Neuronal stem cell (in vitro differentiated cells): Measurements from ENCODE around the gene CTH.
A peak's percentile ranks its signal among the peaks of the same experiment; 100 is the strongest.

Source experiments
- DNase-seq: peaks from one replicate; pipeline ENCODE4 v3.0.0-alpha.2; 2013; ENCODE audit warnings: low spot score
- H2AFZ ChIP-seq: one replicate; pipeline ENCODE4 v1.6.1; 2013; ENCODE audit warnings: mild to moderate bottlenecking, low read length, inconsistent platforms
- H2AK5ac ChIP-seq: 2 replicates; pipeline ENCODE4 v1.6.1; 2013; ENCODE audit warnings: low read depth, mild to moderate bottlenecking, inconsistent platforms, low read length, moderate library complexity, mixed read lengths
- H2BK120ac ChIP-seq: 2 replicates; pipeline ENCODE4 v1.6.1; 2013; ENCODE audit warnings: low read depth, mild to moderate bottlenecking, inconsistent platforms, low read length, moderate library complexity, mixed read lengths
- H2BK12ac ChIP-seq: one replicate; pipeline ENCODE4 v1.6.1; 2013; ENCODE audit warnings: low read length, inconsistent platforms
- H2BK15ac ChIP-seq: 2 replicates; pipeline ENCODE4 v1.6.1; 2013; ENCODE audit warnings: mild to moderate bottlenecking, low read length, inconsistent platforms, mixed read lengths
- H2BK5ac ChIP-seq: one replicate; pipeline ENCODE4 v1.6.1; 2013; ENCODE audit warnings: inconsistent platforms, mild to moderate bottlenecking, low read length, moderate library complexity
- H3K14ac ChIP-seq: one replicate; pipeline ENCODE4 v1.6.1; 2013; ENCODE audit warnings: low read length, inconsistent platforms
- H3K18ac ChIP-seq: 2 replicates; pipeline ENCODE4 v1.6.1; 2013; ENCODE audit warnings: low read length, inconsistent platforms
- H3K23ac ChIP-seq: 2 replicates; pipeline ENCODE4 v1.6.1; 2013; ENCODE audit warnings: low read depth, mild to moderate bottlenecking, mixed read lengths, low read length, inconsistent platforms; ENCODE audit not compliant: poor library complexity
- H3K27ac ChIP-seq: replicated peaks from 3 replicates; pipeline ENCODE4 v1.5.1; 2013; ENCODE audit warnings: low read length, inconsistent platforms
- H3K27me3 ChIP-seq, 3 experiments: 2 replicates each; pipeline ENCODE4 v1.6.1; 2013; ENCODE audit warnings: low read length in 3 of 3, mild to moderate bottlenecking in 2 of 3, inconsistent platforms in 1 of 3, low read depth in 1 of 3, mixed read lengths in 1 of 3, moderate library complexity in 1 of 3; ENCODE audit not compliant: control insufficient read depth in 3 of 3, insufficient read depth in 3 of 3
- H3K36me3 ChIP-seq, 2 donors: replicated peaks in 1 of 2; 2 replicates each; pipeline ENCODE4 v1.6.1; 2013; ENCODE audit warnings: low read length in 2 of 2; ENCODE audit not compliant: control insufficient read depth in 2 of 2, insufficient read depth in 2 of 2
- H3K4ac ChIP-seq: 2 replicates; pipeline ENCODE4 v1.6.1; 2013; ENCODE audit warnings: inconsistent platforms, mild to moderate bottlenecking, low read length, moderate library complexity
- H3K4me1 ChIP-seq, 2 donors: 1 replicate in 1 of 2; 2 replicates in 1 of 2; pipeline ENCODE4 v1.6.1; 2013; ENCODE audit warnings: low read length in 2 of 2, low read depth in 1 of 2; ENCODE audit not compliant: control insufficient read depth in 2 of 2, insufficient read depth in 1 of 2
- H3K4me2 ChIP-seq: one replicate; pipeline ENCODE4 v1.6.1; 2013; ENCODE audit warnings: mild to moderate bottlenecking, low read length, inconsistent platforms; ENCODE audit not compliant: insufficient read depth, poor library complexity, severe bottlenecking
- H3K4me3 ChIP-seq, 2 donors: 2 replicates each; pipeline ENCODE4 v1.5.1; 2013; ENCODE audit warnings: low read length in 2 of 2, mild to moderate bottlenecking in 2 of 2, inconsistent platforms in 1 of 2, moderate library complexity in 1 of 2
- H3K79me1 ChIP-seq: one replicate; pipeline ENCODE4 v1.6.1; 2013; ENCODE audit warnings: low read depth, mild to moderate bottlenecking, inconsistent platforms, low read length, moderate library complexity
- H3K9ac ChIP-seq: one replicate; pipeline ENCODE4 v1.6.1; 2013; ENCODE audit warnings: mild to moderate bottlenecking, low read depth, low read length, inconsistent platforms; ENCODE audit not compliant: poor library complexity
- H3K9me3 ChIP-seq, 2 donors: replicated peaks in 1 of 2; 2 replicates each; pipeline versions ENCODE3 to v1.6.1; 2013; ENCODE audit warnings: low read length in 2 of 2, mild to moderate bottlenecking in 2 of 2, inconsistent platforms in 1 of 2, low read depth in 1 of 2, mixed read lengths in 1 of 2, moderate library complexity in 1 of 2; ENCODE audit not compliant: control insufficient read depth in 2 of 2, insufficient read depth in 1 of 2
- H4K8ac ChIP-seq: one replicate; pipeline ENCODE4 v1.6.1; 2013; ENCODE audit warnings: low read depth, mild to moderate bottlenecking, inconsistent platforms, low read length, moderate library complexity
- H4K91ac ChIP-seq: one replicate; pipeline ENCODE4 v1.6.1; 2013; ENCODE audit warnings: low read length, low read depth, mild to moderate bottlenecking, inconsistent platforms; ENCODE audit not compliant: poor library complexity
- WGBS, 2 donors: extraction: QIAGEN DNeasy Blood & Tissue Kit; methylation state at CpG; one replicate each; pipeline ENCODE4 v1.1.7; 2013; ENCODE audit warnings: missing lambda C conversion rate in 2 of 2, mixed read lengths in 1 of 2; ENCODE audit not compliant: insufficient read length in 2 of 2, insufficient replicate concordance in 1 of 2; ENCODE audit errors: extremely low coverage in 2 of 2; 5-methylcytosine and 5-hydroxymethylcytosine counted together

The CTH gene

GRCh38 chr1:70485624-70486023, 74.6 kb downstream of the CTH start:
- no peak overlapping the region for H3K9ac ChIP-seq
- H3K79me1 ChIP-seq = no peaks in the 10 kb centered on the region
- no CpG with 5 or more reads among the region's 4 CpGs for WGBS, 2 donors
- H3K4ac ChIP-seq = no peak overlapping the region
- H3K4me3 ChIP-seq = no peak overlapping the region
- DNase-seq = no peak
- H3K36me3 ChIP-seq = no peaks in the 10 kb centered on the region
- no peaks in the 10 kb centered on the region for H3K9me3 ChIP-seq
- H2BK12ac ChIP-seq = no peak overlapping the region
- no peak overlapping the region for H2BK120ac ChIP-seq
- no peak overlapping the region for H3K4me2 ChIP-seq
- no peak overlapping the region for H2BK5ac ChIP-seq
- H3K14ac ChIP-seq = no peak overlapping the region
- H4K8ac ChIP-seq = no peak overlapping the region
- H3K23ac ChIP-seq = no peak overlapping the region
- H3K27ac ChIP-seq = no peak overlapping the region
- no peaks in the 10 kb centered on the region for H3K27me3 ChIP-seq
- H3K4me1 ChIP-seq = no peaks in the 10 kb centered on the region
- no peak overlapping the region for H4K91ac ChIP-seq
- H2BK15ac ChIP-seq = no peak overlapping the region
- H2AFZ ChIP-seq = no peak overlapping the region
- H3K18ac ChIP-seq = no peak overlapping the region
- H2AK5ac ChIP-seq = no peak overlapping the region

GRCh38 chr1:70486676-70487458, 75.8 kb downstream of the CTH start:
- Histone ChIP-seq H3K27ac (no peak overlapping the region), H2BK120ac (no peak overlapping the region), H3K4me3 (no peak overlapping the region), H2BK15ac (no peak overlapping the region), H4K91ac (no peak overlapping the region), H3K23ac (no peak overlapping the region), H2BK12ac (no peak overlapping the region), H4K8ac (no peak overlapping the region), H3K27me3 (no peaks in the 10 kb centered on the region), H2AK5ac (no peak overlapping the region), H2BK5ac (no peak overlapping the region), H3K36me3 (no peaks in the 10 kb centered on the region), H3K4ac (no peak overlapping the region), H3K9ac (no peak overlapping the region), H3K79me1 (no peaks in the 10 kb centered on the region), H3K4me1 (no peaks in the 10 kb centered on the region), H3K9me3 (no peaks in the 10 kb centered on the region), H3K14ac (no peak overlapping the region), H3K4me2 (no peak overlapping the region), H3K18ac (no peak overlapping the region), H2AFZ (peak overlapping the region; percentile 18)
- no CpG with 5 or more reads among the region's 2 CpGs for WGBS, 2 donors
- no peak for DNase-seq

GRCh38 chr1:70487459-70487815, 76.4 kb downstream of the CTH start:
- WGBS, 2 donors = no CpG with 5 or more reads among the region's 2 CpGs
- Histone ChIP-seq H3K9me3 (no peaks in the 10 kb centered on the region), H3K27ac (no peak overlapping the region), H2BK12ac (no peak overlapping the region), H2BK120ac (no peak overlapping the region), H2BK15ac (no peak overlapping the region), H2AK5ac (no peak overlapping the region), H3K27me3 (no peaks in the 10 kb centered on the region), H3K23ac (no peak overlapping the region), H3K4me3 (no peak overlapping the region), H2AFZ (no peak overlapping the region), H3K4ac (no peak overlapping the region), H3K14ac (no peak overlapping the region), H4K91ac (no peak overlapping the region), H2BK5ac (no peak overlapping the region), H3K36me3 (no peaks in the 10 kb centered on the region), H3K9ac (peak overlapping the region; percentile 38), H3K18ac (no peak overlapping the region), H3K4me1 (no peaks in the 10 kb centered on the region), H4K8ac (no peak overlapping the region), H3K79me1 (no peaks in the 10 kb centered on the region), H3K4me2 (no peak overlapping the region)
- no peak for DNase-seq

GRCh38 chr1:70487910-70488665, 77.0 kb downstream of the CTH start:
- no peak overlapping the region for H3K23ac ChIP-seq
- H3K14ac ChIP-seq = no peak overlapping the region
- H2AFZ ChIP-seq = peak overlapping the region; percentile 63
- H3K18ac ChIP-seq = no peak overlapping the region
- H2BK12ac ChIP-seq = no peak overlapping the region
- no peak overlapping the region for H3K27ac ChIP-seq
- no peak overlapping the region for H3K4me2 ChIP-seq
- H3K79me1 ChIP-seq = no peaks in the 10 kb centered on the region
- no peaks in the 10 kb centered on the region for H3K9me3 ChIP-seq
- no CpG with 5 or more reads among the region's 6 CpGs for WGBS, 2 donors
- no peak overlapping the region for H4K91ac ChIP-seq
- no peak overlapping the region for H2BK120ac ChIP-seq
- DNase-seq = peak; percentile 50
- H3K27me3 ChIP-seq = no peaks in the 10 kb centered on the region
- no peak overlapping the region for H3K4me3 ChIP-seq
- no peaks in the 10 kb centered on the region for H3K36me3 ChIP-seq
- H3K9ac ChIP-seq = no peak overlapping the region
- no peak overlapping the region for H2BK5ac ChIP-seq
- H3K4me1 ChIP-seq = no peaks in the 10 kb centered on the region
- H4K8ac ChIP-seq = no peak overlapping the region
- no peak overlapping the region for H3K4ac ChIP-seq
- H2BK15ac ChIP-seq = no peak overlapping the region
- H2AK5ac ChIP-seq = no peak overlapping the region
